Measurements from ENCODE around the gene AP3D1.

GRCh38 chr19:2168619-2169424 is 17.5 kb upstream of the AP3D1 start:
- no peak for TF ChIP-seq EZH2 (IDR thresholded peaks at IDR 0.05; ENCODE audit: low read depth)
- TF ChIP-seq, protein P1, sequence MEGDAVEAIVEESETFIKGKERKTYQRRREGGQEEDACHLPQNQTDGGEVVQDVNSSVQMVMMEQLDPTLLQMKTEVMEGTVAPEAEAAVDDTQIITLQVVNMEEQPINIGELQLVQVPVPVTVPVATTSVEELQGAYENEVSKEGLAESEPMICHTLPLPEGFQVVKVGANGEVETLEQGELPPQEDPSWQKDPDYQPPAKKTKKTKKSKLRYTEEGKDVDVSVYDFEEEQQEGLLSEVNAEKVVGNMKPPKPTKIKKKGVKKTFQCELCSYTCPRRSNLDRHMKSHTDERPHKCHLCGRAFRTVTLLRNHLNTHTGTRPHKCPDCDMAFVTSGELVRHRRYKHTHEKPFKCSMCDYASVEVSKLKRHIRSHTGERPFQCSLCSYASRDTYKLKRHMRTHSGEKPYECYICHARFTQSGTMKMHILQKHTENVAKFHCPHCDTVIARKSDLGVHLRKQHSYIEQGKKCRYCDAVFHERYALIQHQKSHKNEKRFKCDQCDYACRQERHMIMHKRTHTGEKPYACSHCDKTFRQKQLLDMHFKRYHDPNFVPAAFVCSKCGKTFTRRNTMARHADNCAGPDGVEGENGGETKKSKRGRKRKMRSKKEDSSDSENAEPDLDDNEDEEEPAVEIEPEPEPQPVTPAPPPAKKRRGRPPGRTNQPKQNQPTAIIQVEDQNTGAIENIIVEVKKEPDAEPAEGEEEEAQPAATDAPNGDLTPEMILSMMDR (conservative IDR thresholded peaks at IDR 0.05): no peak

Data from PC-9 (cell line).